NT2/D1 (cell line): ENCODE measurements around the gene BCKDHB.

Experiments
- SUZ12 ChIP-seq: IDR thresholded peaks from 2 replicates; pipeline ENCODE4 v1.6.1; 2011; ENCODE audit not compliant: insufficient read length, insufficient read depth; ENCODE audit errors: extremely low read depth
- YY1 ChIP-seq: IDR thresholded peaks from 2 replicates; pipeline ENCODE4 v1.6.1; 2011; ENCODE audit not compliant: insufficient read length, insufficient read depth
- ZNF274 ChIP-seq: IDR thresholded peaks from 2 replicates; pipeline ENCODE4 v1.6.1; 2011; ENCODE audit warnings: mild to moderate bottlenecking, low read depth, low read length

GRCh38 chr6:80272988-80273387 is 166.5 kb downstream of the BCKDHB start:
- no peak for TF ChIP-seq ZNF274
- no peak for TF ChIP-seq SUZ12
- no peak for TF ChIP-seq YY1
